Occipital lobe (tissue), 2 donors: ENCODE measurements around the gene HEXD. TPM values are rescaled to one million over a fixed set of nuclear protein-coding genes. Genes with fewer than 3 reads are reported as not detected.
A peak's percentile ranks its signal among the peaks of the same experiment; 100 is the strongest.

Source experiments
- DNase-seq: peaks from one replicate; lab custom pipeline; 2025; lab: John Stamatoyannopoulos, UW
- total RNA-seq: library from RNA; depleted of rRNA; stranded (reverse); fragments of >200 nt; gene quantifications from one replicate; pipeline ENCODE4 v1.2.3, GENCODE V29; 2014

The HEXD gene
- total RNA-seq, 1 donor from 2014 or later = 20.6 TPM

GRCh38 chr17:82414548-82415281, 3.4 kb upstream of the HEXD start:
- peak; percentile 11 for DNase-seq

GRCh38 chr17:82415336-82415735, 2.8 kb upstream of the HEXD start:
- no peak for DNase-seq

GRCh38 chr17:82415786-82416185, 2.4 kb upstream of the HEXD start:
- no peak for DNase-seq

GRCh38 chr17:82416264-82416663, 1.9 kb upstream of the HEXD start:
- DNase-seq = no peak

GRCh38 chr17:82416771-82417170, 1.4 kb upstream of the HEXD start:
- DNase-seq = no peak

GRCh38 chr17:82419540-82419939, 1.4 kb downstream of the HEXD start:
- no peak for DNase-seq

- no peak for DNase-seq
Observed at GRCh38 chr17:82424001-82424862, 6.1 kb downstream of the HEXD start.

GRCh38 chr17:82424863-82425159, 6.7 kb downstream of the HEXD start:
- no peak for DNase-seq

GRCh38 chr17:82428546-82428945, 10.4 kb downstream of the HEXD start:
- no peak for DNase-seq

GRCh38 chr17:82429824-82430223, 11.7 kb downstream of the HEXD start:
- no peak for DNase-seq

GRCh38 chr17:82432017-82432416, 13.9 kb downstream of the HEXD start:
- no peak for DNase-seq

GRCh38 chr17:82433560-82434215, 15.5 kb downstream of the HEXD start:
- no peak for DNase-seq

- DNase-seq = no peak
Observed at GRCh38 chr17:82434216-82434565, 16.0 kb downstream of the HEXD start.

- no peak for DNase-seq
Observed at GRCh38 chr17:82435103-82435502, 17.0 kb downstream of the HEXD start.

- no peak for DNase-seq
Observed at GRCh38 chr17:82435601-82436583, 17.7 kb downstream of the HEXD start.

GRCh38 chr17:82436601-82437324, 18.6 kb downstream of the HEXD start:
- DNase-seq = no peak

GRCh38 chr17:82437325-82437668, 19.1 kb downstream of the HEXD start:
- DNase-seq = no peak

- DNase-seq = no peak
Observed at GRCh38 chr17:82438401-82439193, 20.4 kb downstream of the HEXD start.

- no peak for DNase-seq
Observed at GRCh38 chr17:82439194-82439828, 21.2 kb downstream of the HEXD start.
